Smooth muscle cell of the brain vasculature (primary cell): ENCODE data around the gene MAP2K2.

ENCODE experiments used
- DNase-seq: peaks from one replicate; pipeline ENCODE4 v3.0.0-alpha.2; 2012; ENCODE audit warnings: low read depth, low spot score

Gene MAP2K2

DNA sequence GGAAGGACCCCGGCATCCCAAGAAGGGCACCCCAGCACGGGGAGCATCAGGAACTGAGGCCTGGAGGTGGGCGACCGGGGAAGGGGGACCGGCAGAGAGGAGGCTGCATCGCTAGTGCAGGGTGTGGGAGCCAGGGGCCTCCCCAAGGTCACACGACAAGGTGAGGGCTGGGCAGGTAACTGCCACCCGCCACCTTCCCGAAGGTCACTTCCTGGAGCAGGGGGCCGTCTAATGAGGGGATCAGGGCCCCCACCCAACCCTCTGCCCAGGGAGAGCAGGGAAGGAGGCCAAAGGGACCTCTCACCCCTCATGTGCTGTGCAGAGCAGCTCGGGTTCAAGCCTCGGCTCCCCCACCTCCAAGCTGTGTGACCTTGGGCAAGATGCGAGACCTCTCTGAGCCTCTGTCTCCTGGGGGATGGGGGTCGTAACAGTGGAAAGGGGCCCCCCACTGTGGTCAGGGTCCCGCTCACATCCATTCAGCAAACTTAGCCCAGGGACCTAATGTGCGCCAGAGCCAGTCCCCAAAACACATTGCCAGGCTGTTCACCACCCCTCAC lies 63.2 kb downstream of the MAP2K2 start:
- DNase-seq = no peak

DNA sequence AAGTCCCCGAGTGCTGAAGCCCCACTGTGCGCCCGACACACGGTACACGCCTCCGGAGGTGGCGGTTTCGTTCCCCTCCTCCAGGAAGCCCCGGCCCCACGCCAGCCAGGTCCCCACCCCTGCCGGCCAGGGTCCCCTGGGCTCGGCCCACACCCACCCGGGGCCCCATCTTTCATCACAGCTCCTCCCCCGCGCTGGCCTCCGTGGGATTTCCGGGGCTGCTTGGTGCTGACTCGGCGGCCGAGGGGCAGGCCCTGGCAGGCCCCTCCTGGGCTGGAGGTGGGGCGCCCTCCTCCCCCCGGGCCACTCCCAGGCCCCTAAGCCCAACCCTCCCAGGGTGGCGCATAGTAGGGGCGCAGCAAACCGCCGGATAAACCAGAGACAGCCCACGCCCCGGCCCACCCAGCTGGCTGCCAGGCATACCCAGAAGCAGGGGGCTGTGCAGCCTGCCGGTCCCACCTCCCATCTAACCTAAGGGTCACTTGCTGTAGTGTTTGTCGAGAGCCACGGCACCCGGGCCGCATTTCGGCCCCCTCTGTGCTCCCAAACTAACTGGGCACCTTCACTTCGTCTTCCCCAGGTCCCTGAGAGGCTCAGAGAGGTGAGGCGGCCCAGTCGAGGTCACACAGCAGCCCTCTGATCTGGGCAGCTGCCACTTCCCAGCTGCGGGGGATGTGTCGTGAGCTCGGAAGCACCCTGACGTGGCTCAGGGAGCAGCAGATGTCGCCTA lies 63.9 kb downstream of the MAP2K2 start:
- DNase-seq = no peak

DNA sequence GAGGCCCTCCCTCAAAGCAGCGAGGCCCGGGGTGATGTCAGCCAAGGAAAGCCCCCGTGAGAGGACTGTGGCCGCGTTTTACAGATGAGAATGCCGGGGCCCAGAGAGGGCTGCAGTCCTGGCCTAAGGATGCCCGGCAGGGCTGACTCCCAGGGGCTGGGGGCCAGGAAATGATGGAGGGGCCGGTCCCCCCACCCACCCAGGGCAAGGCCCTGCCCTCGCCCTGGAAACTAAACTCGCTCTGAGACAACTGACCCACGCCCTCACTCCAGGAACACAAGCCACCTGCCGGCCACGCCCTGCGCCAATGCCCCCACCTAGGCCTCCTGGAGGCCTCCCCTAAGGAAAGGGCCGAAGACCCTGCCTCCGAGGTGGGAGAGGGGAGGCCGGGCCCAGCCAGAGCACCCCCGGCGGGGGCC lies 64.5 kb downstream of the MAP2K2 start:
- DNase-seq = no peak

DNA sequence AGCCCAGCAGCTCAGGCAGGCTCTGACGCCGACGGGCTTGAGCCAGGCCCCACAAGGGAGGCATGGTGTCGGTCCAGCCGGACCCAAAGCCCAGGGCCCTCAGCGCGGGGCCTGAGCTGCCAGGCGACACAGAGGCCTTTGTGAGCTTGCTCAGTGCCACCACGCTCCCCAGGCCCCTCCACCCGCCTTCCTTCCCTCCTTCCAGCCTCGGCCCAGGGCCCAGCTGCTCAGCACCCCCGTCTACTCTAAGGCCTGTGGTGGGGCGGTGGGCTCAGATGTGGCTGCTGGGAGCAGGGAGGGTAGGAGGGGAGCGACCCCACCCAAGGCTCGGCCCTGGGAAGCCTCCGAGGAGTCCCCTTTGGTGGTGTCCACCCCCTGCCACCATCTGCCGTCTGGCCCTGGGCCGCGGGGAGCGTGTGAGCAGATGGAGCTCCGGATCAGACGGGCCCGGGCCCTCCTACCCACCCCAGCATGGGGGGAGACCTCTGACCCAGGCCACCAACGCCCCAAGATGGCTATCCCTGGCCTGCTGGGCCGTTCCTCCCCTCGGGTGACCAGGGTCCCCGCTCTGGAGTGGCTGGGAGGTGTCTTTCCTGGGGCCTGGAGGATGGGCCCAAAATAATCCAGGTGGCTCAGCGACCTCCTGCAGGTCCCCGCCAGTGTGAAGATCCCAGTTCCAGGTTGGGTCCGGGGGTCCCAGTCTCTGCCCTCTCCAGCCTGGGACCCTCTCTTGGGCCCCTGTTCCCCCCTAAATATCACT lies 65.0 kb downstream of the MAP2K2 start:
- DNase-seq = no peak

DNA sequence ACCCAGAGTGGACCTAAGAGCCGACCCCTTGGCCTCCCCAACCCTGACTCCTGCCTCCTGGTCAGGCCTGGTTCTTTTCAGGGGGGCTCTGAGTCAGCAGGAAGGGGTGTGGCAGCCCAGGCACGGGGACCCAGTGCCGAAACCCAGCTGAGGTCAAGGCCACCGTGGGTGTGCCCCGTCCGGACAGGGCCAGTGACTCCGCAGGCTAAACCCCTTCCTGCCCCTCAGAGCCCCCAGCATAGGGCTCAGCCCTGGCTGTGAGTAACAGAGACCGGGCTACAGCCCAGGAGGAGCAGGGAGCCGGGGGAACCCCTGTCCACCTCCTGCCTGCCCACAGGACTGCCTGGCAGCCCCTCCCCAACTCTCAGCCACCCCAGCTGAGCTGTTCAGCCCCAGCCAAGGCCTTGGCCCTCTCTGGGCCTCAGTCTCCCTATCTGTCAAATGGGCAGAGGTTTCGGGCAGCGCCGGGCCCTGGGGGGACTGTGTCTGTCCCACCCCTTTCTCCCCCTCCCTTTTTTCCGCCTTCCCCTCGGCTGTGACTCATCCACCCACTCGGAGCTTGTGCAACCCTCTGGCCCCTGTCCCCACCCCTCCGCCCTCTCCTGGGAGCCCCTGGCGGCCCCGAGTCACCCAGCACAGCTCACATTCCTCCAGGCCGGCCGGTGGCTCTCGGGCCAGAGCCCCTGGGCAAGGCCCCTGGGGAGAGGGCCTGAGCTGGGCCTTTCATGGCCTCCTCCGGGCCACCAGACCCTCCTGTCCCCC lies 65.8 kb downstream of the MAP2K2 start:
- DNase-seq = no peak

DNA sequence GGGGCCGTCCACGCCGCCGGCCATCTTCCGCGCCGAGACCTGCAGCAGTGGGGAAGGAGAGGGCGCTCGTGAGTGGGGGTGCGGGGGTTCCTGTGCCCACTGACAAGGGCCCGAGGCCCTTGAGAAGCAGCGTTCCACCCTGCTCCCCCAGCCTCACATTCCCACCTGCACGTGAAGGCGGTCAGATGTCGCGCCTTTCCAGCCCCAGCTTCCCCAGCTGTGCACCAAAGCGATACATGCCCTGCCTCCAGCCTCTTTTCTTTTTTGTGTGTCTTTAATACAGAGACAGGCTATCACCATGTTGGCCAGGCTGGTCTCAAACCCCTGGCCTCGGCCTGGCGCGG lies 68.7 kb downstream of the MAP2K2 start:
- DNase-seq = no peak

DNA sequence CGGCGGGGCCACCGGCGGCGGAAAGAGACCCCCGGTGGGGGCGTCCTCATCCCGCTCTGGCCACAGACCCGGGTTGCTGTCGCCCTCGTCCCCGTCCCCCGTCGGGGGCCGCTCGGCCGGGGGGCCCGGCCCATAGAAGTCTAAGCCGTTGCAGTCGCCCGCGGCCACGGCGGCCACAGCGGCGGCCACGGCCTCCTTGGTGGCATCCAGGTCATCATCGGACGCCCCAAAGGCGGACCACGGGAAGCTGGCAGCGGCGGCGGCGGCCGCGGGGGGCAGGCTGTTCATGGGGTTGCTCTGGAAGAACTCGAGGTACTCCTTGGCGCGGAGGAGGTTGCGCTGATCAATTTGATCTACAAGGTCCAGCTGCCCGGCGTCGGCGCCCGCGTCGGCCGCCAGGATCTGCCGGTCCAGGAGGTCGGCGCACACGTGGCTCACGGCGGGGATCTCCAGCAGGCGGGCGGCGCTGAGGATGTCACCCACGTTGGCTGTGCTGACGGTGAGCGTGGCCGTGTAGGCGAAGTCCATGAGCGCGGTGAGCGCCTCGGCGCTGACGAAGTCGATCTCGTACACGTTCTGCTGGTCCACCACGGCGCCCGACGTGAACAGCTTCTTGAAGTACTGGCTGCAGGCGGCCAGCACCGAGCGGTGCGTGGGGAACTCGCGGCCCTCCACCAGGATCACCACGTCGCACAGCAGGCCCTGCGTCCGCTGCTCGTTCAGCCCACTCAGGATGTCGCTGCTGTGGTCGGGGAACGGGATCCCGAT lies 69.3 kb downstream of the MAP2K2 start:
- no peak for DNase-seq

DNA sequence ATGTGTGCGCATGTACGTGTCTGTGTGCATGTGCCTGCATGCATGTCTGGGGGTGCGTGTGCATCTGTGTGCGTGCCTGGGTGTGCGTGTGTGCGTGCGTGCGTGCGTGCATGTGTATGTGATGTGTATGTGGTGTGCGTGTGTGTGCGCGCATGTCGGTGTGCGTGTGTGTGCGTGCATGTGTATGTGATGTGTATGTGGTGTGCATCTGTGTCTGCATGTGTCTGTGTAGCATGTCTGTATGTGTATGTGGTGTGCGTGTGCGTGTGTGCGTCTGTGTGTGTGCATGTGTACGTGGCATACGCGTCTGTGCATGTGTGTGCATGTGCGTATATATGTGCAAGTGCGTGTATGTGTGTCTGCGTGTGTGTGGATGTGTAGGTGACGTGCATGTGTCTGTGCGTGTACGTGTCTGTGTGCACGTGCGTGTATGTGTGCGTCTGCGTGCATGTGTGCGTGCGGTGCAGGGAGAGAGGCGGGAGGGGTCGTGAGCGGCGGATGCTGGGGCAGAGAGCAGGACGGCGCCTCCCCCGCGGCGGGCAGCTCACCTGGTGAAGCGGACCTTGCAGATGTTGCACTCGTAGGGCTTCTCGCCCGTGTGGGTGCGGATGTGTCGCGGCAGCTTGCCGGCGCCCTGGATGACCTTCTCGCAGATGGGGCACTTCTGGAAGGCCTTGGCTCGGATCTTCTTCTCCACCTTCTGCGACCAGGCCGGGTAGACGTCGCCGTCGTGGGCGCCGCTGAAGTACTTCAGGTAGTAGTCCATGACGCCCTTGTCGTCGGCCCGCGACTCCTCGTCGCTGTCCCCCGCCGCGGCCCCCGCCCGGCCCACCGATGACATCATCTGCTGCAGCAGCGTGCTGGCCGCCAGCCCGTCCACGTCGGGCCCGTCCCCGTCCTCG lies 70.2 kb downstream of the MAP2K2 start:
- DNase-seq = no peak

DNA sequence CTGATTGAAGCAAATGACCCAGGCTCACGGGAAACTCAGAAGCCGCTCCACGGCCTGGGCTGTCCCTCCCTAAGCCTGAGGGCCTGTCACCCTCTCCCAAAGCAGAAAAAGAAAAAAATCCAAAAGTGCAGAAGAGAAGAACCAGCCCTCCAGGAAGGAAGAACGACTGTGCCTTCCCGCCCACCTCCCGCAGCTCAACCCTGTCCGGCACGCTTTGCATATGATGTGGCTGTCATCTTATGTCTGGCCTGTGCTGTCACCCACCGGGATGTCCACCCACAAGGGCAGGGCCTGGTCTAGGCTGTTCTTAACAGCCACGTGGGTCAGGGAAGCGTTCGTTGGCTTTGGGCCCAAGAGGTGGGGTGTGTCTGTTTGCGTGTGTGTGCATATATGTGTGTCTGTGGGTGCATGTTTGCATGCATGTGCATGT lies 70.9 kb downstream of the MAP2K2 start:
- DNase-seq = no peak

DNA sequence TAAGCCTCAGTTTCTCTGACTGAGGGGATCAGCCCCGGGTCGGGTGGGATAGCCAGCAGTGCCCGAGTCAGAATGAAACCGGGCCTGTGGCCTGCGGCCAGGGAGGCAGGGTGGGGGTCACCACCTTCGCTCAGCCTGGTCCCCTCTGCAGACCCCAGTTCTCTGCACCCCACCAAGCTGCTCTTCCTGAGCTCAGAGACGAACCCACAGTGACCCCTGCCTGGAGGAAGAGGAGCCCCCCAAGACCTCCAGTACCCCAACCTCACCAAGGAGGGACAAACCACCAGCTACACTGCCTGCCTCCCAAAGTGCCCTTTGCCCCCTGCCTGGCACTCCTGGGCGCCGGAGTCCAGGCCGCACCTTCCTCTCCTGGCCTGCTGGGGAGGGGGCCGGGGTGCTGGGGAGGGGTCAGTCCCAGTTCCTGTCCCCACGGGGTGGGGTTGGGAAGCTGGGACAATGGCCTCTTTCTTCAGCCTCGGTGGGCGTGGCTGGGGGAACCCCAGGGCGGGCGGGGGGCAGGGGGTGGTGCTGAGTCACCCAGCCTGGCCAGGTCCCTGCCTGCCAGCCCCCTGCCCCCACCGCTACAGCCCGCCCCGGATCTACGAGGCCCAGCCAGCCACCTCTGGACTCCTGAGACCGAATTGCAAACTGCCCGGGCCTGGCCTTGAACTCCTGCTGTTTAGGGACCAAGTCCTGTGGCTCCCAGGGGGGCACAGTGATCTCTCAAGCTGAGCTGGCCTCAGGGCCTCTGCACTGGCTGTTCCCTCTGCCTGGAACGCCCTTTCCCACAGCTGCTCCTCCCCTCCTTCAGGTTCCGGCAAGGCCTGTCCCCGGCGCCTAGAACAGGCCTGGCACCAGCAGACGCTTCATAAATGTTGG lies 71.6 kb downstream of the MAP2K2 start:
- DNase-seq = no peak

DNA sequence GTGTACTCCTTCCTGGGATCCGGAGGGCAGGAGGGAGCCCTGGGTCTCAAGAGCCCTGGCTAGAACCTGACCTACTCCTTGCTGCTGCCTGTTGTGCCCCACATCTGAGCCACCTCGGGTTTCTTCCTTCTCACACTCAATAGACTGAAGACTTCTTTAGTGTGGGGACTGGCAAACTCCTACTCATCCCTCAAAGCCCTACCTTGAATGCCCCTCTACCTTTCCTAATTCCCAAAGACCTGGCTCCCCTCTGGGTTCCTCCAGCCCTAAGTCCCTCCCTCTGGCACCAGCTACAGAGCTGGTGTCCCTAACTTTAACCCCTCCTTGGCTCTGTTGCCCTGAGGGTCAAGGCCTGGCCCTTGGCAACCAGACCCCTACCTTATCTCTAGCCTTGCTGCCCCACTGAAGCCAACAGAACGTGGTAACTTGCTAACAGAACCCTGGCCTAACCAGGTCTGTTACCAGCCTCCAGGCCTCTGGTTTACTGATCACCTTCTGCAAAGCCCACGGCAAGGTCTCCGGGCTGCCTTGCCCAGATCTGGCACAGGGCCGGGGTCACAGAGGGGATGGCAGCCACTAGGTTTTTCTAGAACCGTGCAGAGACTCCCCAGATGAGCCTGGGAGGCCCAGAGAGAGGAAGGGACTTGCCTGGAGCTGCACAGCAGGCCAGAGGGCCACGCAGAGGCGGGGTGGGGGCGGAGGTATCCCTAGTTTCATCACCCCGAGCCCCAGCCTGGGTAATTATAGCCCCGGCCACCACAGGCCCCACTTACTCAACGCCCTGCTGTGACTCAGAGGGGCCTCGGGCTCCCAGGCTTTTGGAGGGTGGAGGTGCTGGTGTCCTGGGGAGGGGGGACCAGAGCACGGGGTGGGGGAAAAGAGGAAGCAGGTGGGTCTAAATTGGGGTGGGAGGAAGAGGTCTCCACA lies 72.5 kb downstream of the MAP2K2 start:
- no peak for DNase-seq

DNA sequence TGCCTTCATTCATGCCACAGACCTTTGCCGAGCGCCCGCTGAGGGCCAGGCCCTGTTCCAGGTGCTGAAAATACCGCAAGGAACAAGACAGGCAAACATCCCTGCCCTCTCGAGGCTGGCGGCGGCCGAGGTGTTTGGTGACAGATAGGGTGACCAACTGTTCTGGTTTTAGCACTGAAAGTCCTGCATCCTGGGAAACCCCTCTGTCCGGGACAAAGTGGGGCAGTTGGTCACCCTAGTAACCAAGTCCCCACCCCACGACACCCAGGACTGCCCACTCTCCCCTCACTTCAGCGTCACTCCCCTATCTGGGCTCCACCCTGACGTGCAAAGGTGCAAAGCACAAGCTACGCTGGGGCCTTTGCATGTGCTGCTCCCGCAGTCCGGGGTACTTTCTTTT lies 74.5 kb downstream of the MAP2K2 start:
- DNase-seq = no peak

DNA sequence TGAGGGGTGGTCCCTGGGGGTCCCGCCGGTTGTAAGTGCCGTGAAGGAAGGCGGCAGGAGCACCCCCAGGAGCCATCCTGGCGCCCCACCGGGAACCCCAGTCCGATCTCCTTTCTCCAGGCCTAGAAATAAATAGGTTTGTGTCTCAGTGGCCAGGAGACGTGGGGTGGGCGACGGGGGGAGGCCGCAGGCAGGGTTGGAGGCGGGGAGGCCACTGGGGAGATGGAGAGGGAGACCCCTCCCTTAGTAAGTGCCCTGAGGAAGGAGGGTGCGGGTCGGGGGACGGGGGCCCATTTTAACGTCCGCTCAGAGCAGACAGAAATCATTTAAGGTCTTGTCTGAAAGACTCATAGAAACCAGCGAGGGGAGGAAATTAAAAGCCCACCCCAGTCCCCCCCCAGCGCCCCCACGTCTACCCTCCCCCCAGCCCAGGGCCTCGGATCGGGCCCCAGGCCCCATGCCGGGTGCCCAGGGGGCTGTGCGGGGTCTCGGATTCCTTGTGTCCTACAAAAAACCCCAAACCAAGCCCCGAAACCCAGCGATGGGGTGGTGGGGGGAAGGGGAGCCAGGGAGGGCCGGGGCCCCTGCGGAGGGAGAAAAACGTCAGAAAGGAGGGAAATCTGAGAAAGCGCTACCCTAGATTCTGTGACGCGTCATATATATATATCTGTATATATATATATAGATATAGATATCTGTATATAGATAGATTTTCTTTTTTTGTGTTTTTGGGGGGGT lies 76.8 kb downstream of the MAP2K2 start:
- DNase-seq = no peak

DNA sequence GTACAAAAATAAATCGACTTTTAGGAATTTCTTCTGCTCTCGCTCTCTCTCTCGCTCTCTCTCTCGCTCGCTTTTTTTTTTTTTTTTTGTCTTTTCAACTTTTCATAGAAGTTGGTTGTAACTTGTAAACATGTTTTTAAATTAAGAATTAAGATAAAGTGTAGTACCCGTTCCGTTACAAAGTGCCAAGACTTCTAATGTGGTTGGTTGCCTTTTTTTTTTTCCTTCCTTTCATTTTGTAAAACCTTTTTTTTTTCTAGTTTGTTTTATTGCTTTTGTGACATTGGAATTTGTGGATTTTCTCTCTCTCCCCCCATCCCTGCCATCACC lies 77.6 kb downstream of the MAP2K2 start:
- no peak for DNase-seq

DNA sequence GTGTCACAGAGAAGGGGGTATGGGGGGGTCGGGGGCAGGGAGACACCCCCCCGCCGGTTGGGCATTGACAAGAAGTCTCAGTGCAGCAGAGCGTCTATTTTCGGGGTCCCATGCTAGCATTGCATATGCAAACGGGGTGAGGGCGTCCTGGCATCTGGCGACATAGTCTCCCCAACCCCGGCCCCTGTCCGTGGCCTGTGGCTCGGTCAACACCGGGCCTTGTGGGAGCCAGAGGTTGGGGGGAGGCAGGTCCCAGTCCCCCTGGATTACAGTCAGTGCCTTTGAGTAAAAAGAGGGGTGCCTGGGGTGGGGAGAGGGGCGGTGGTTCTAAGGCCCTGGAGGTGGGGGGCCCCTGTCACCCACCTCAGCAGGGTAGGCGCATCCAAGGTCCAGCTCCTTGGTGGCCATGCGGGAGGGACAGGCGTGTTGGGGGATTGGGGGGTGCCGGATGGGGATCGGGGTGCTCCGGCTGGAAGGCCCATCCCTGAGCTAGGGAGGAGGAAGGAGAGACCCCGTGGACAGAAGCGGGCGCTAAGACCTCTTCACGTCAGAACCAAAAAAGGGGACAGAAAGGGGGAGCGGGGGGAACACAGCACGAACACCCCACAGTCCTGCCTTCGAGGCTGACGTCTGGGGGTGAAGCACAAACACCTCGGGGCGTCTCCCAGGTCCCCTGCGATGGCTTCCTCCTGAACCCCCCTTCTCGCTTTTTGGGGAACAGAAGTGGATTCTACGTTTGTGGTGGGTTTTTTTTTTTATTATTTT lies 78.1 kb downstream of the MAP2K2 start:
- DNase-seq = no peak

DNA sequence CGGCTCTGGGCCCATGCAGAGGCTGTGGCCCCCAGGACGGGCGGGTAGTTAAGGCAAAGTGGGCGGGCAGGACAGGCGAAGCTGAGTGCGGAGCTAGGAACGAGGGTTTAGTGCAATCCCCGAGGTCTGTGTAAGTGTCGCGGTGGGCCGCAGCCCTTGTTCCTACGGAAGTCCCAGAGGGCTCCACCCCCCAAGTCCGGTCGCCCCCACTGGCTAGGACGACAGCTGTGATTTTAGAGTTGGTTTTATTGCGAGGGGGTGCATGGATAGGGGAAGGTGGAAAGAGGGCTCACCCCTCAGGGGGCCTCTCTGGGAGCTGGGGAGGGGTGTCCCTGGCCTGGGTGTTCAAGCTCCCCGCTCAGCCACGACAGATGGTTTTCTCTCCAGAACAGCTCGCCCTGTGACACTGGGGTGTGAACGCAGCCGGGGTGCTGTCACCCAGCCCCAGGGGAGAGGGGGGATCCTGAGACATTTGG lies 78.9 kb downstream of the MAP2K2 start:
- no peak for DNase-seq
